PC-3 (cell line): ENCODE measurements around the gene TTC22. TPM values are rescaled to one million over a fixed set of nuclear protein-coding genes. Genes with fewer than 3 reads are reported as not detected.

Experiments
- ATAC-seq: fragments of 200-7000 bp; cut with Tn5 transposase; 2 replicates; pipeline ENCODE4 v1.9.1; 2020; ENCODE audit warnings: mild to moderate bottlenecking, moderate library complexity
- BruUV-seq: library from RNA; stranded (reverse); fragments of 400-500 nt; replicated peaks from 2 replicates; lab custom pipeline; 2021; lab: Mats Ljungman, UMichigan
- CTCF ChIA-PET: fragments of 300-600 bp; sonication (Branson Sonifier 250); formaldehyde crosslinking; loops from one replicate; lab custom pipeline; 2022; ENCODE audit warnings: antibody characterized with exemption; lab: Charles Lee
- POLR2A ChIA-PET: fragments of 300-600 bp; sonication (Branson Sonifier 250); formaldehyde crosslinking; loops from one replicate; lab custom pipeline; 2022; ENCODE audit warnings: antibody characterized with exemption; ENCODE audit not compliant: unreplicated experiment; lab: Charles Lee
- DNase-seq: peaks from one replicate; pipeline ENCODE4 v3.0.0-alpha.2; 2015
- H2AFZ ChIP-seq: fragments of 300-600 bp; sonication (generic); 2 replicates; pipeline ENCODE4 v1.6.0; 2016; ENCODE audit warnings: antibody characterized with exemption, low read length
- H3F3A ChIP-seq: fragments of 300-600 bp; sonication (generic); one replicate; pipeline ENCODE4 v1.6.0; 2017; ENCODE audit warnings: antibody characterized with exemption, low read length, control low read depth, mild to moderate bottlenecking; ENCODE audit not compliant: unreplicated experiment
- H3K27ac ChIP-seq: fragments of 300-600 bp; sonication (generic); 2 replicates; pipeline ENCODE4 v1.5.1; 2016; ENCODE audit warnings: mild to moderate bottlenecking, low read length
- H3K27me3 ChIP-seq: fragments of 300-600 bp; sonication (generic); 2 replicates; pipeline ENCODE4 v1.6.1; 2016; ENCODE audit warnings: low read length, mixed read lengths
- H3K36me3 ChIP-seq: fragments of 300-600 bp; sonication (generic); 2 replicates; pipeline ENCODE4 v1.6.1; 2016; ENCODE audit warnings: low read depth, mixed run types, low read length, mixed read lengths
- H3K4me1 ChIP-seq: fragments of 300-600 bp; sonication (generic); 2 replicates; pipeline ENCODE4 v1.5.1; 2016; ENCODE audit warnings: low read length; ENCODE audit not compliant: insufficient read depth
- H3K4me2 ChIP-seq: fragments of 300-600 bp; sonication (generic); 2 replicates; pipeline ENCODE4 v1.6.0; 2016; ENCODE audit warnings: low read length
- H3K4me3 ChIP-seq: fragments of 300-600 bp; sonication (generic); 2 replicates; pipeline ENCODE4 v1.5.1; 2016; ENCODE audit warnings: mild to moderate bottlenecking, low read length, mixed read lengths
- H3K79me2 ChIP-seq: fragments of 300-600 bp; sonication (generic); 2 replicates; pipeline ENCODE4 v1.6.1; 2017; ENCODE audit warnings: low read length, mixed read lengths
- H3K9ac ChIP-seq: fragments of 300-600 bp; sonication (generic); 2 replicates; pipeline ENCODE4 v1.6.0; 2016; ENCODE audit warnings: mild to moderate bottlenecking, low read length
- H3K9me2 ChIP-seq: fragments of 300-600 bp; sonication (generic); replicated peaks from 2 replicates; pipeline ENCODE4 v1.6.1; 2016; ENCODE audit warnings: mixed run types, low read length, mixed read lengths
- H3K9me3 ChIP-seq: fragments of 300-600 bp; sonication (generic); 2 replicates; pipeline ENCODE4 v1.6.1; 2016; ENCODE audit warnings: low read length, mixed read lengths
- H4K20me1 ChIP-seq: fragments of 300-600 bp; sonication (generic); 2 replicates; pipeline ENCODE4 v1.6.1; 2016; ENCODE audit warnings: low read length, mixed read lengths
- CTCF ChIP-seq: fragments of 300-600 bp; sonication (generic); conservative IDR thresholded peaks from 2 replicates; pipeline ENCODE4 v1.5.1; 2017; ENCODE audit warnings: antibody characterized with exemption, low read depth, mild to moderate bottlenecking, low read length
- EZH2 ChIP-seq: fragments of 300-600 bp; sonication (generic); IDR thresholded peaks from one replicate; pipeline ENCODE4 v1.6.1; 2017; ENCODE audit warnings: antibody characterized with exemption, mild to moderate bottlenecking, low read length; ENCODE audit not compliant: unreplicated experiment
- EZH2phosphoT487 ChIP-seq: fragments of 300-600 bp; sonication (generic); IDR thresholded peaks from 2 replicates; pipeline ENCODE4 v1.6.1; 2018; ENCODE audit warnings: mild to moderate bottlenecking, antibody characterized with exemption, low read length, borderline replicate concordance
- intact Hi-C: fragments of 100-400 bp; cut with micrococcal nuclease; formaldehyde crosslinking; loops from 2 replicates; pipeline ENCODE4 v1.9.0; 2023
- total RNA-seq: library from RNA; depleted of rRNA; stranded (reverse); fragments of >200 nt; gene quantifications from 2 replicates; pipeline ENCODE4 v1.2.3, GENCODE V29; 2014

The TTC22 gene
- total RNA-seq, 1 experiment from 2014 or later: 21.8 TPM

- Histone ChIP-seq H3K9me3 (no peaks in the 10 kb centered on the region), H3F3A (no peaks in the 10 kb centered on the region), H3K9me2 (no peaks in the 10 kb centered on the region), H3K36me3 (no peaks in the 10 kb centered on the region), H3K9ac (no peak overlapping the region), H3K27ac (no peak overlapping the region), H3K4me1 (no peaks in the 10 kb centered on the region), H3K27me3 (no peaks in the 10 kb centered on the region), H2AFZ (no peak overlapping the region), H4K20me1 (no peaks in the 10 kb centered on the region), H3K4me2 (no peak overlapping the region), H3K4me3 (no peak overlapping the region), H3K79me2 (no peaks in the 10 kb centered on the region)
- ATAC-seq: no peak
- no TSS peak for BruUV-seq
- TF ChIP-seq EZH2phosphoT487 (no peak), CTCF (no peak), EZH2 (no peak)
- no peak for DNase-seq
- intact Hi-C loops: no loop called here
- ChIA-PET CTCF (no interaction called here), POLR2A (no interaction called here)
Measured at GRCh38 chr1:54823670-54824069, 22.5 kb upstream of the TTC22 start.

- no peaks in the 10 kb centered on the region for H4K20me1 ChIP-seq
- DNase-seq (no peak), ATAC-seq (no peak)
- H3K9me2 ChIP-seq: no peaks in the 10 kb centered on the region
- POLR2A ChIA-PET: no interaction called here
- no peak overlapping the region for H3K9ac ChIP-seq
- no peak overlapping the region for H3K4me2 ChIP-seq
- no peaks in the 10 kb centered on the region for H3F3A ChIP-seq
- H3K79me2 ChIP-seq: no peaks in the 10 kb centered on the region
- intact Hi-C loops: no loop called here
- no peaks in the 10 kb centered on the region for H3K36me3 ChIP-seq
- CTCF ChIA-PET: no interaction called here
- no peaks in the 10 kb centered on the region for H3K4me1 ChIP-seq
- no peaks in the 10 kb centered on the region for H3K27me3 ChIP-seq
- no TSS peak for BruUV-seq
- H3K9me3 ChIP-seq: no peaks in the 10 kb centered on the region
- TF ChIP-seq CTCF: no peak
- TF ChIP-seq EZH2: no peak
- TF ChIP-seq EZH2phosphoT487: no peak
- H2AFZ ChIP-seq: no peak overlapping the region
- H3K27ac ChIP-seq: no peak overlapping the region
- H3K4me3 ChIP-seq: no peak overlapping the region
Measured at GRCh38 chr1:54819733-54820132, 18.6 kb upstream of the TTC22 start.

- no peak overlapping the region for H3K4me3 ChIP-seq
- no TSS peak for BruUV-seq
- ChIA-PET CTCF (no interaction called here), POLR2A (no interaction called here)
- H3K9me2 ChIP-seq: no peaks in the 10 kb centered on the region
- intact Hi-C loops: no loop called here
- H3K9ac ChIP-seq: no peak overlapping the region
- H2AFZ ChIP-seq: no peak overlapping the region
- no peaks in the 10 kb centered on the region for H4K20me1 ChIP-seq
- H3K36me3 ChIP-seq: no peaks in the 10 kb centered on the region
- H3K4me2 ChIP-seq: no peak overlapping the region
- H3K4me1 ChIP-seq: no peaks in the 10 kb centered on the region
- H3K27ac ChIP-seq: no peak overlapping the region
- H3F3A ChIP-seq: no peaks in the 10 kb centered on the region
- DNase-seq (no peak), ATAC-seq (no peak)
- H3K79me2 ChIP-seq: no peaks in the 10 kb centered on the region
- no peaks in the 10 kb centered on the region for H3K27me3 ChIP-seq
- TF ChIP-seq EZH2phosphoT487: no peak
- no peak for TF ChIP-seq CTCF
- no peak for TF ChIP-seq EZH2
- no peaks in the 10 kb centered on the region for H3K9me3 ChIP-seq
Measured at GRCh38 chr1:54819195-54819536, 18.0 kb upstream of the TTC22 start.
